ACC112 (cell line): ENCODE data around the gene CCDC17.

Experiments used
- H2AFZ ChIP-seq: fragments of 200-600 bp; sonication (generic); one replicate; pipeline ENCODE4 v1.6.0; 2017; ENCODE audit warnings: antibody characterized with exemption, low read length; ENCODE audit not compliant: unreplicated experiment
- H3K27ac ChIP-seq: fragments of 200-600 bp; sonication (generic); 2 replicates; pipeline ENCODE4 v1.5.1; 2014; ENCODE audit warnings: low read depth, mild to moderate bottlenecking, antibody characterized with exemption, low read length, moderate library complexity
- H3K27me3 ChIP-seq: fragments of 200-600 bp; sonication (generic); 2 replicates; pipeline ENCODE4 v1.6.1; 2014; ENCODE audit warnings: mild to moderate bottlenecking, antibody characterized with exemption, low read length, moderate library complexity, mixed read lengths; ENCODE audit not compliant: insufficient read depth
- H3K36me3 ChIP-seq: fragments of 200-600 bp; sonication (generic); 2 replicates; pipeline ENCODE4 v1.6.1; 2016; ENCODE audit warnings: mild to moderate bottlenecking, antibody characterized with exemption, low read length, moderate library complexity, mixed read lengths; ENCODE audit not compliant: insufficient read depth
- H3K4me1 ChIP-seq: fragments of 200-600 bp; sonication (generic); one replicate; pipeline ENCODE4 v1.6.1; 2016; ENCODE audit warnings: low read length, mixed read lengths; ENCODE audit not compliant: insufficient read depth, unreplicated experiment, control insufficient read depth
- H3K4me3 ChIP-seq: fragments of 200-600 bp; sonication (generic); 2 replicates; pipeline ENCODE4 v1.5.1; 2014; ENCODE audit warnings: mild to moderate bottlenecking, low read depth, low read length
- H3K79me2 ChIP-seq: fragments of 200-600 bp; sonication (generic); one replicate; pipeline ENCODE4 v1.6.0; 2016; ENCODE audit warnings: low read length; ENCODE audit not compliant: control insufficient read depth, unreplicated experiment, insufficient read depth

CCDC17 gene

GRCh38 chr1:45583264-45583665 lies 40.6 kb downstream of the CCDC17 start:
- Histone ChIP-seq H3K79me2 (peaks cover 42% of the 10 kb centered on the region), H3K36me3 (no peaks in the 10 kb centered on the region), H3K27me3 (no peaks in the 10 kb centered on the region), H3K4me3 (peak overlapping the region; percentile 86), H2AFZ (peak overlapping the region; percentile 99), H3K4me1 (peaks cover 16% of the 10 kb centered on the region), H3K27ac (peak overlapping the region; percentile 85)

- no peak overlapping the region for H3K27ac ChIP-seq
- H3K79me2 ChIP-seq: no peaks in the 10 kb centered on the region
- H3K4me1 ChIP-seq: no peaks in the 10 kb centered on the region
- H3K4me3 ChIP-seq: no peak overlapping the region
- peaks cover 8% of the 10 kb centered on the region; the same call in 1 of the 2 replicates for H3K36me3 ChIP-seq
- no peak overlapping the region for H2AFZ ChIP-seq
- no peaks in the 10 kb centered on the region for H3K27me3 ChIP-seq
These were observed 49.7 kb downstream of the CCDC17 start for GRCh38 chr1:45574105-45574626.

- peaks cover 8% of the 10 kb centered on the region; the same call in 1 of the 2 replicates for H3K36me3 ChIP-seq
- H2AFZ ChIP-seq: no peak overlapping the region
- no peaks in the 10 kb centered on the region for H3K79me2 ChIP-seq
- no peaks in the 10 kb centered on the region for H3K4me1 ChIP-seq
- no peaks in the 10 kb centered on the region for H3K27me3 ChIP-seq
- no peak overlapping the region for H3K4me3 ChIP-seq
- no peak overlapping the region for H3K27ac ChIP-seq
These were observed 50.5 kb downstream of the CCDC17 start for GRCh38 chr1:45573231-45573804.

GRCh38 chr1:45570631-45571030 lies 53.2 kb downstream of the CCDC17 start:
- peaks cover 12% of the 10 kb centered on the region; the same call in 1 of the 2 replicates for H3K36me3 ChIP-seq
- H2AFZ ChIP-seq: no peak overlapping the region
- no peak overlapping the region for H3K27ac ChIP-seq
- no peaks in the 10 kb centered on the region for H3K79me2 ChIP-seq
- H3K4me3 ChIP-seq: no peak overlapping the region
- no peaks in the 10 kb centered on the region for H3K27me3 ChIP-seq
- no peaks in the 10 kb centered on the region for H3K4me1 ChIP-seq
